Stimulated activated naive CD8-positive, alpha-beta T cell treated with anti-CD3 and anti-CD28 coated beads, Interleukin-15, amount 100 ng/mL, for 72 hours (primary cell): ENCODE results near the gene KIRREL2.
"Not testable (repeated sequence)": the region's sequence is repeated elsewhere in the genome, so short reads cannot be mapped to it uniquely, and the experiment has no call there.

Experiments used
- ATAC-seq: fragments of 150-1000 bp; cut with Tn5 transposase; 2 replicates; pipeline ENCODE4 v1.10.0; 2021; ENCODE audit warnings: mild to moderate bottlenecking, moderate library complexity
- DNase-seq, 2 donors: peaks; one replicate each; pipeline ENCODE4 v3.0.0; 2021 to 2022
- H3K27ac Mint-ChIP-seq, 2 donors: one replicate each; pipeline ENCODE4 v1.8.0; 2022; ENCODE audit warnings: mild to moderate bottlenecking in 2 of 2, mixed read lengths in 2 of 2, moderate library complexity in 2 of 2
- H3K27me3 Mint-ChIP-seq: one replicate; pipeline ENCODE4 v1.8.0; 2022; ENCODE audit warnings: mixed read lengths
- H3K4me1 Mint-ChIP-seq: one replicate; pipeline ENCODE4 v1.8.0; 2022; ENCODE audit warnings: mild to moderate bottlenecking, mixed read lengths
- H3K4me3 Mint-ChIP-seq, 2 donors: one replicate each; pipeline ENCODE4 v1.8.0; 2022; ENCODE audit warnings: mild to moderate bottlenecking in 2 of 2, mixed read lengths in 2 of 2, moderate library complexity in 1 of 2
- H3K9me3 Mint-ChIP-seq, 2 donors: one replicate each; pipeline ENCODE4 v1.8.0; 2022; ENCODE audit warnings: mixed read lengths in 2 of 2

The KIRREL2 gene

GRCh38 chr19:35836096-35836495 lies 20.6 kb upstream of the KIRREL2 start:
- not testable (repeated sequence) for DNase-seq, H3K27ac Mint-ChIP-seq, H3K4me3 Mint-ChIP-seq, H3K9me3 Mint-ChIP-seq, H3K4me1 Mint-ChIP-seq, ATAC-seq
- peaks cover 44% of the 10 kb centered on the region for H3K27me3 Mint-ChIP-seq

DNA sequence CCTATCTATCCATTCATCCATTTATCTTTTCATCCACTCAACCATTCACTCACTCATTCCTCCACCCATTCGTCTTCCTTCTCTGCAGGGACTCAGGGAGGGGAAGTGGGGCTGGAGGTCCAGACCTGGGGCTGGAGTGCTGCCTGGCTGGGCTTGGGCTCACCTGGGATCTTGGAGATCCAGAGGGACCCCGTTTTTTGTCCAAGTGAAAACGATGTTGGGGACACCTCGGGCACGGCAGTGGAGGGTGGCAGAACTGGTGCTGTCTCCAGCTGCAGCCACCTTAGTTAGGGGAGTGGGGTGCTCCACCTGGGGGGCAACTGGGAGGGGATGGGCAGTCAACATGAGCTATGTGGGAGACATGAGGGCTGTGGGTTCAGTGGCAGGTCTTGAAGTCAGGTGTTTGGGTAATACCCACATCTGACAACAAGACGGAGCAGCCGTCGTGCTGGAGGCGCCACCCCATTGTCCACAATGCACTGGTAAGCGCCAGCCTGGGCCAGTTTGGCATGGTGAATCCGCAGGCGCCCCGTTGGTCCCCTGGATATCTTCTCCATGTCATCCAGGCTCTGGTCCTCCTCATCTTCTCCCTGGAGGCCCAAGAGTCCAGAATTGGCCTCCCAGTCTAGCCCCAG lies 14.6 kb upstream of the KIRREL2 start:
- DNase-seq: no peak
- ATAC-seq: no peak
- H3K9me3 Mint-ChIP-seq: peaks cover 0 to 9% of the 10 kb centered on the region in 2 donors
- peaks cover 30% of the 10 kb centered on the region for H3K4me1 Mint-ChIP-seq
- no peak overlapping the region for H3K4me3 Mint-ChIP-seq
- H3K27ac Mint-ChIP-seq: no peak overlapping the region
- H3K27me3 Mint-ChIP-seq: peaks cover 62% of the 10 kb centered on the region

DNA sequence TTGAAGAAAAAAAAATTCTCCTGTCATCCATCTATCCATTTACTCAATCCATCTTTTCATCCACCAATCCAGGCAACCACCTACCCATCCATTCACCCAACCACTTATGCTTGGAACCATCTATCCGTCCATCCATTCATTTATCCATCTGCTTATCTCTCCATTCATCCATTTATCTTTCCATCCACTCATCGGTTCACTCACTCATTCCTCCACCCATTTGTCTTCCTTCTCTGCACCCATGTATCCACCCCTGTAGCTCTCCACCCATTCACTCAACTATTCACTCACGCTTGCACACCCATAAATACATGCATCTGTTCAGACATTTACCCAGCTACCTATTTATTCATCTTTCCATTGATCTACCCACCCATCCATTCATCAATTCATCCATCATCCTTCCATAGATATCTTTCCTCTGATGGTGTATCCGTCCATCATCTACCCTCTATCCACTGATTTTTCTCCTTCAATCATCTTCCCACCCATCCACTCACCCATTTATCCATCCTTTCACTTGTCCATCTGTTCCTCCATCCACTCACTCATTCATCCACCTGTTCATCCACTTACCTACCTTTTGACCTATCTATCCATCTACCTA lies 13.9 kb upstream of the KIRREL2 start:
- H3K9me3 Mint-ChIP-seq: peaks cover 0 to 9% of the 10 kb centered on the region in 2 donors
- no peak overlapping the region for H3K27ac Mint-ChIP-seq
- H3K4me3 Mint-ChIP-seq: no peak overlapping the region
- peaks cover 30% of the 10 kb centered on the region for H3K4me1 Mint-ChIP-seq
- DNase-seq (no peak), ATAC-seq (no peak)
- peaks cover 57% of the 10 kb centered on the region for H3K27me3 Mint-ChIP-seq

DNA sequence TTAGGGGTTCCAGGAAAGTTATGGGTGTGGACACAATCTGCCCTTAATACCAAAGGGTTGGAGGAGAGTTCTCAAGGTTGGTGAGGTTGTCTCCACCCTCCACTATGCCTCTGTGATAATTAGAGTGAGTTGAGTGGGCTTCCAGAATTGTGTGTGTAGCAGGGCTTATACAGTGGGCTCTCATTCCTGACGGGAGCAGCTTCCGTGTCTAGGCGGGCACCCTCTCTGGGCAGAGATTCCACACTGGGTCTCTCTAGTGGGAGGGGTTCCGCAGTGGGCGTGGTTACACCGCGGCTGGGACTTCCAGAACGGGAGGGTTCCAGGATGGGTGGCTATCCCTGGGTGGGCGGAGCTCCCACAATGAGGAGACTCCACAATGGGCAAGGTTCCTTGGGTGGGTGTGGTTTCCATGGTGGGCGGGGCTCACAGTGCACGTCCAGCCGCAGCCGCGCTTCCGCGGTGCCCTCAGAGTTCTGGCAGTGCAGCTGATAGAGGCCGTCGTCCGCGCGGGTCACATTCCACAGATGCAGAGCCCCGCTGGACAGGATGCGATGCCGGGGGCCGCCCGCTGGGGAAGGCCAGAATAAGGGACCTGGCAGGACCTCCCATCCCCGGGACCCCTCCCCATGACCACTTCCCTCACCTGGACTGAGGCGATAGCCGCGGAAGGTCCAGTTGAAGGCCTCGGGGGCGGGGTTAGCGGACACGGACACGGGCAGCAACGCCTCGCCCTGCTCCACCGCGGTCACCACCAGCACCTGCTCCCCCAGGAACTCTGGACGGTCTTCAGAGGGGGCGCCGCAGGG lies 12.8 kb upstream of the KIRREL2 start:
- DNase-seq (no peak), ATAC-seq (no peak)
- peaks cover 0 to 9% of the 10 kb centered on the region in 2 donors for H3K9me3 Mint-ChIP-seq
- peaks cover 30% of the 10 kb centered on the region for H3K4me1 Mint-ChIP-seq
- H3K4me3 Mint-ChIP-seq: no peak overlapping the region
- H3K27me3 Mint-ChIP-seq: peaks cover 68% of the 10 kb centered on the region
- H3K27ac Mint-ChIP-seq: no peak overlapping the region

- Mint-ChIP-seq H3K27me3 (peaks cover 76% of the 10 kb centered on the region), H3K27ac (no peak overlapping the region), H3K9me3 (peaks cover 0 to 9% of the 10 kb centered on the region in 2 donors), H3K4me1 (peaks cover 30% of the 10 kb centered on the region), H3K4me3 (peak overlapping the region; percentile 55 to 73)
- ATAC-seq (no peak), DNase-seq (no peak)
These were observed 12.1 kb upstream of the KIRREL2 start for GRCh38 chr19:35844482-35845214.

DNA sequence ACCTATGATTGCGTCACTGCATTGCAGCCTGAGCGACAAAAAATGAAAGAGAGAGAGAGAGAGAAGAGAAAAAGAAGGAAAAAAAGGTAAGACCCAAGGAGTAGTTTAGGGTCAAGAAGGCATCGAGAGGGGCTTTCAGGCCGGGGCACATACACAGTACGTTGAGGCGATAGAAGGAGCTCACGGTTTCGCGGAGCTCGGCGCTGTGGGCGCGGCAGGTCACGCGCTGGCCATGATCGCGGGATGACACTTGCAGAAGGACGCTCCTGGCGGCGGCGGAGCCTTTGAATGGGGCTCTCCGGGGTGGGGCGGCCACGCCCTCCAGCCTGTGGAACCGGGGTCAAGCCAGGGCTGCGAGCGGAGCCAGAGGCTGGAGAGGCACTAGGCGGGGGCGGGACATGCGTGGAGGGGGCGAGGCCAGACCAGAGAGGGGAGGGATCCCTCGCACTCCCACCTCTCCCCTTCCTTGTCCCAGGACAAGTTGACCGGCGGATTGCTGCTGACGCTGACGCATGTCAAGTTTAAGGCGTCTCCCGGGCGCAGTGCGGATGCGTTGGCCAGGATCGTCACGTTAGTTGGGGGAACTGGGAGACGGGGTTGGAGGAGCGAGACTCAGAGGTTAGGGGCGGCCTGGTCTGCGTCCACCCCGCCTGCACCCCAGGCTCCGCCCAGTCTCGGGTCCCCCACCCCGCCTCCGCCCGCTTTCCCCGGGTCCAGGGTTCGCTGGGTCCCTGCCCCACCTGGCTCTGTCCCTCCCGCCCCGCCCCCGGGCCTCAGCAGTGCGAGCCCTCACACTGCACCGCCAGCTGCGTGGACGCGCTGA lies 11.3 kb upstream of the KIRREL2 start:
- peaks cover 30% of the 10 kb centered on the region for H3K4me1 Mint-ChIP-seq
- H3K9me3 Mint-ChIP-seq: peaks cover 0 to 9% of the 10 kb centered on the region in 2 donors
- H3K4me3 Mint-ChIP-seq: peak overlapping the region; percentile 55 to 73
- no peak overlapping the region for H3K27ac Mint-ChIP-seq
- peaks cover 77% of the 10 kb centered on the region for H3K27me3 Mint-ChIP-seq
- peak; percentile 59 for ATAC-seq
- DNase-seq: no peak

- Mint-ChIP-seq H3K27me3 (peaks cover 84% of the 10 kb centered on the region), H3K27ac (no peak overlapping the region), H3K4me3 (peak overlapping the region; percentile 31 to 42), H3K4me1 (peaks cover 34% of the 10 kb centered on the region), H3K9me3 (peaks cover 0 to 9% of the 10 kb centered on the region in 2 donors)
- ATAC-seq (peak; percentile 56), DNase-seq (peak in 1 of 2 donors; percentile 21)
These were observed 10.6 kb upstream of the KIRREL2 start for GRCh38 chr19:35846038-35846668.

- peaks cover 87% of the 10 kb centered on the region for H3K27me3 Mint-ChIP-seq
- ATAC-seq: no peak
These were observed 8.8 kb upstream of the KIRREL2 start for GRCh38 chr19:35847911-35848310.

GRCh38 chr19:35848486-35848885 lies 8.2 kb upstream of the KIRREL2 start:
- Mint-ChIP-seq H3K27ac (peak overlapping the region in 1 of 2 donors; percentile 13), H3K4me3 (no peak overlapping the region), H3K9me3 (no peaks in the 10 kb centered on the region), H3K27me3 (peaks cover 87% of the 10 kb centered on the region), H3K4me1 (peaks cover 43% of the 10 kb centered on the region)
- DNase-seq (no peak), ATAC-seq (no peak)

More at GRCh38 chr19:35847911-35848310, 8.8 kb upstream of the KIRREL2 start:
- Mint-ChIP-seq H3K27ac (no peak overlapping the region), H3K4me1 (peaks cover 43% of the 10 kb centered on the region), H3K4me3 (no peak overlapping the region), H3K9me3 (peaks cover 0 to 3% of the 10 kb centered on the region in 2 donors)
- DNase-seq: no peak

GRCh38 chr19:35848919-35849505 lies 7.7 kb upstream of the KIRREL2 start:
- H3K4me3 Mint-ChIP-seq: no peak overlapping the region
- peaks cover 38% of the 10 kb centered on the region for H3K4me1 Mint-ChIP-seq
- no peak overlapping the region for H3K27ac Mint-ChIP-seq
- H3K27me3 Mint-ChIP-seq: peaks cover 84% of the 10 kb centered on the region
- ATAC-seq (no peak), DNase-seq (no peak)
- H3K9me3 Mint-ChIP-seq: no peaks in the 10 kb centered on the region

GRCh38 chr19:35851213-35852028 lies 5.3 kb upstream of the KIRREL2 start:
- no peaks in the 10 kb centered on the region for H3K9me3 Mint-ChIP-seq
- DNase-seq: no peak
- H3K27ac Mint-ChIP-seq: peak overlapping the region in 1 of 2 donors; percentile 49
- peaks cover 81% of the 10 kb centered on the region for H3K27me3 Mint-ChIP-seq
- peak; percentile 60 for ATAC-seq
- H3K4me1 Mint-ChIP-seq: peaks cover 17% of the 10 kb centered on the region
- peak overlapping the region; percentile 9 to 64 for H3K4me3 Mint-ChIP-seq

- no peak for ATAC-seq
- H3K27me3 Mint-ChIP-seq: peaks cover 82% of the 10 kb centered on the region
- no peaks in the 10 kb centered on the region for H3K9me3 Mint-ChIP-seq
- peak within 1 kb of the TSS in 1 of 2 donors; percentile 49 for H3K27ac Mint-ChIP-seq
- H3K4me1 Mint-ChIP-seq: peaks cover 20% of the 10 kb centered on the region
- H3K4me3 Mint-ChIP-seq: peak within 1 kb of the TSS; percentile 9 to 64
- DNase-seq: no peak
These were observed 4.5 kb upstream of the KIRREL2 start, which contains the start of gene NPHS1 for GRCh38 chr19:35852029-35852780. TSS of gene NPHS1 (minus strand) at chr19:35852504. CDS start at chr19:35851837, 667 bp downstream.
